ENCODE measurements around the gene LRRN4CL. TPM values are rescaled to one million over a fixed set of nuclear protein-coding genes. Genes with fewer than 3 reads are reported as not detected.

The LRRN4CL gene
- total RNA-seq, 2 donors from 2014 or later: not detected

DNA sequence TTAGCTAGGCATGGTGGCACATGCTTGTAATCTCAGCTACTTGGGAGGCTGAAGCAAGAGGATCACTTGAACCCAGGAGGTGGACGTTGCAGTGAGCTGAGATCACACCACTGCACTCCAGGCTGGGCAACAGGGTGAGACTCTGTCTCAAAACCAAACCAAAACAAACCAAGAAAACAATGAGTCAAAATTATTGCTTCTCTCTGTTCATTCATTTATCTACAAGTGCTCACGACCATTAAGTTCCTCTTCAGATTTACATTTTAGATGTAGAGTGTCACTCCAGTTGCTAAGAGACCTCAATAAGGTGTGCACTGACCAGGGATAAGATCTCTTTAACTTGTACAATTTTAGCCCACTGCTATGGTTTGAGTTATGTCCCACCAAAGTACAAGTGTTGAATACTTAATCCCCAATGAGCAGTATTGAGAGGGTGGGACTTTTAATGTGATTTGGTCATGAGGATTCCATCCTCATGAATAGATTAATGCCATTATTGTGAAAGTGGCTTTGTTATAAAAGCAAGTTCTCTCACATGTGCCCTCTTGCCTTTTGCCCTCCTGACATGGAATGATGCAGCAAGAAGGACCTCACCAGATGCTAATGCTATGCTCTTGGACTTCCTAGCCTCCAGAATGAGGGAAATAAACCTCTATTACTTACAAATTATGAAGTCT lies 30.1 kb upstream of the LRRN4CL start:
- DNase-seq: no peak
- H3K4me3 Mint-ChIP-seq: no peak overlapping the region
- no peaks in the 10 kb centered on the region for H3K9me3 ChIP-seq (ENCODE audit: control insufficient read depth, low read length, poor library complexity, severe bottlenecking)
- peaks cover 6% of the 10 kb centered on the region for H3K36me3 Mint-ChIP-seq (ENCODE audit: low read depth)
- no peaks in the 10 kb centered on the region for H3K27me3 Mint-ChIP-seq
- H3K27ac Mint-ChIP-seq: peak overlapping the region; percentile 39
- H3K4me1 Mint-ChIP-seq: peaks cover 28% of the 10 kb centered on the region
- no peak for ATAC-seq

DNA sequence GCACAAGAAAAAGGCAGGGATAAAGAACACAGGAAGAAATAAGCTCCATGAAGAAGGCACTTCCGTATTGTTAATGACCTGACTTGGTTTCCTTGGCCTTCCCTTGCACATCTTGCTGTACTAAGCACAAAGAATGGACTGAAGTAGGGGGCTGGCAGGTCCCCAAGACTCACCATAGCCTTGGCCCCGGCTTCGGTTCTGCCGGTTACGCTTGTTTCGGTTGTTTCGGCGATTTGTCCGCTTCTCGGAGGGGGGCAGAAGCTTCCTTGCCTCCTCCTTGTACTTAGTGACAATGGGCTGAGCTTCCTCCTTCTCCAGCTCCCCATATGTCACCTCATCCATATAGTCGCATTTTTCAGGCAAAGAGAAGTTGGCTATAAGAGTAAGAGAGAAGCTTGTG lies 27.5 kb upstream of the LRRN4CL start:
- H3K9me3 ChIP-seq (ENCODE audit: control insufficient read depth, low read length, poor library complexity, severe bottlenecking): no peaks in the 10 kb centered on the region
- no peak for DNase-seq
- H3K36me3 Mint-ChIP-seq (ENCODE audit: low read depth): peaks cover 3% of the 10 kb centered on the region
- ATAC-seq: no peak
- H3K4me1 Mint-ChIP-seq: peaks cover 32% of the 10 kb centered on the region
- peak overlapping the region; percentile 62 for H3K27ac Mint-ChIP-seq
- H3K4me3 Mint-ChIP-seq: no peak overlapping the region
- no peaks in the 10 kb centered on the region for H3K27me3 Mint-ChIP-seq

DNA sequence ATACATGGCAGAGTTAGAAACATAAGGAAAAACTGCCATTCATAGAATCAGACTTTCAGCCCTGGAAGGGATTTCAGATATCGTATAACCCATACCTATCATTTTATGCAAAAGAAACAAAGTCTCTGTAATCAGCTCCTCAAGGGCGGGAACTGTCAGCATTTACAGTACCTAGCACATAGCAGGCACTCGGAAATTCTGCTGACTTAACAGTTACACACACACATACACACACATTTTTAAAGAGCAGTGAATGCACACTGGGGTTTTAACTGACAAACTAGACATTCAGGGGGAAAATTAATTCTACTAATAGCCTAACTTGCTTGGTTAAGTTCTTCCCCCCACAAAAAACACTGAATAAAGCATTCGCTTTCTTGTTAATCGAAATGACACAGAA lies 26.9 kb upstream of the LRRN4CL start:
- DNase-seq (no peak), ATAC-seq (no peak)
- no peak overlapping the region for H3K4me3 Mint-ChIP-seq
- H3K4me1 Mint-ChIP-seq: peaks cover 32% of the 10 kb centered on the region
- no peaks in the 10 kb centered on the region for H3K9me3 ChIP-seq (ENCODE audit: control insufficient read depth, low read length, poor library complexity, severe bottlenecking)
- H3K27me3 Mint-ChIP-seq: no peaks in the 10 kb centered on the region
- peak overlapping the region; percentile 62 for H3K27ac Mint-ChIP-seq
- peaks cover 3% of the 10 kb centered on the region for H3K36me3 Mint-ChIP-seq (ENCODE audit: low read depth)

DNA sequence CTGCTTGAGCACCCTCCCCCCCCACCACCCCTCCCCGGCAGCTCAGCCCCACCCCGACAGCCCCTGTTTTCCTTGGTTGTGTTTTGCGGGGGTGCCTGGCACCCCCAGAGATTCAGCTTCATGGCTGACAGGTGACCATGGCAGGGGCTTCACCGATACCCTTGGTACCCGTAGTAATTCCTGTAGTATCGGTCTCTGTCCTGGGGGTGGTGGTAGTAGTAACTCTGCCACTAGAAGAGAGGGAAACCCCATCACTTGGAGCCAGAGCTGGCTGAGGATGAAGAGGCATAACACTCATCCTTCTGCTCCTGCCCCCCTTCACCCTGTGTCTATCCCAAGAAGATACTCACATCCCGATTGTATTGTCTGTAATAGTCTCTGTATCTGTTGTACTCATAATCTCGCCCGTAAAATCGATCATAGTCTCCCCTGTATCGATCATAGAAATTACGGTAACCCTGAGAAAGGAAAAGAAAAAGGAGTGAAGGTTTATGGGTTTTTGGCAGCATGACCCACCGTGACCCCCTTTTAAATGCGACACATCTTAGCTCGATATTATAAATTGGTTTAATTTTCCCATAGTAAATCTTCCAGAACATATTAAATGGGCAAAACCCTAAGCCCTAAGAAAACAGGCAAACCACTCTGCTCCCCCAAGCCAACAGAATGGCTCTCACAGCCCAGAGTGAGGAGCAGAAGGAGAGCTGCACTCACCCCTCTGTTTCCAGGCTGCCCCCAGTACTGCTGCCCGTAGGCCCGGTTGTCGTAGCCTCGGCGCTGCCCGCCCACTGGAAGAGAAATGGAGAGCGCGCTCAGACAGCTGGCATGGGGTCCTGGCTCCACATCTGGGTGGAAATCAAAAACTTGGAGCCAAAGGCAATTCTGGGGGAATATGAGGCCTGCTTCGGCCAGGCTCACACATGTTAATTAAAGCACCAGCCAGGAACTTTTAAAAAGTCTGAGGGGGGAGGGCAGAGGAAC lies 26.1 kb upstream of the LRRN4CL start:
- H3K27ac Mint-ChIP-seq: peak overlapping the region; percentile 91
- H3K36me3 Mint-ChIP-seq (ENCODE audit: low read depth): peaks cover 3% of the 10 kb centered on the region
- no peak overlapping the region for H3K4me3 Mint-ChIP-seq

DNA sequence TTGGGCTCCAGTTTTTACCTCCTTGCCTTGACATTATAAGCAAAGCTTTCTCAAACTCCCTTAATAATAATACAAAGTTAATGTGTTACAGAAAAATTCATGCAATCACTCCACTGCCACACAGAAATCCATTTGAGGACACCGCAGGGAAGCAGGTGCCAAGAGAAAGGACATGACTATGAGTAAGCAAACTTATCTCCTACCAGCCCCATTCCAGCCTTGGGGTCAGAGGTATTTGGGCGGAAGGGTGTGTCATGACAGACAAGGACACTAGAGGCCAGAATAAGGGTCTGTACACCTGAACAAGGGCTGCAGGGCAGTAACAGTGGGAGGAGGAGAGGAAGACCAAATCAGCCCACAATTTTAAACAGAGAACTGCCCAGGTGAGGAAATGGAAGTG lies 24.0 kb upstream of the LRRN4CL start:
- H3K4me3 Mint-ChIP-seq: no peak overlapping the region
- ATAC-seq: no peak
- no peaks in the 10 kb centered on the region for H3K36me3 Mint-ChIP-seq (ENCODE audit: low read depth)
- H3K27ac Mint-ChIP-seq: peak overlapping the region; percentile 91
- no peaks in the 10 kb centered on the region for H3K27me3 Mint-ChIP-seq
- DNase-seq: no peak
- peaks cover 39% of the 10 kb centered on the region for H3K4me1 Mint-ChIP-seq
- H3K9me3 ChIP-seq (ENCODE audit: control insufficient read depth, low read length, poor library complexity, severe bottlenecking): no peaks in the 10 kb centered on the region

More for the DNA sequence above, 26.1 kb upstream of the LRRN4CL start:
- peaks cover 32% of the 10 kb centered on the region for H3K4me1 Mint-ChIP-seq
- no peak for DNase-seq
- no peaks in the 10 kb centered on the region for H3K27me3 Mint-ChIP-seq
- no peak for ATAC-seq
- H3K9me3 ChIP-seq (ENCODE audit: control insufficient read depth, low read length, poor library complexity, severe bottlenecking): no peaks in the 10 kb centered on the region

DNA sequence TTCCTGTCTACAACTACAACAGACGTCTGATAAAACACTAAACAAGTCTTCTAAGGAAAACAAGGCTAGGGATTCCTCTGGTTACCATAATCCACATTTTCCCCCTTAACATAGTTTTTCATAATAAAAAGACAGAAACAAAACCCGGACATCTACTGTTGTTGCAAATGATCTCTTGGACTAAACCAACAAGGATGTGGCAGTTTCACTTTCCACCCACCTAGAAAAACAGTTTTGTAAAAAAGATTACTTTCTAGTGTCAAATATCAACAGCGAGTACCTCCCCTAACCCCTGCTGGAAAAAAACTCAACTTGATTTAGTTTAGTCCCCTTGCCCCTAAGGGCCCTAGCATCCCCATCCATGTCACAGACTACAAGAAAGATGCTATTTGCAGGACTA lies 23.5 kb upstream of the LRRN4CL start:
- no peaks in the 10 kb centered on the region for H3K27me3 Mint-ChIP-seq
- H3K4me3 Mint-ChIP-seq: no peak overlapping the region
- no peaks in the 10 kb centered on the region for H3K9me3 ChIP-seq (ENCODE audit: control insufficient read depth, low read length, poor library complexity, severe bottlenecking)
- ATAC-seq (no peak), DNase-seq (no peak)
- peak overlapping the region; percentile 91 for H3K27ac Mint-ChIP-seq
- no peaks in the 10 kb centered on the region for H3K36me3 Mint-ChIP-seq (ENCODE audit: low read depth)
- peaks cover 40% of the 10 kb centered on the region for H3K4me1 Mint-ChIP-seq

DNA sequence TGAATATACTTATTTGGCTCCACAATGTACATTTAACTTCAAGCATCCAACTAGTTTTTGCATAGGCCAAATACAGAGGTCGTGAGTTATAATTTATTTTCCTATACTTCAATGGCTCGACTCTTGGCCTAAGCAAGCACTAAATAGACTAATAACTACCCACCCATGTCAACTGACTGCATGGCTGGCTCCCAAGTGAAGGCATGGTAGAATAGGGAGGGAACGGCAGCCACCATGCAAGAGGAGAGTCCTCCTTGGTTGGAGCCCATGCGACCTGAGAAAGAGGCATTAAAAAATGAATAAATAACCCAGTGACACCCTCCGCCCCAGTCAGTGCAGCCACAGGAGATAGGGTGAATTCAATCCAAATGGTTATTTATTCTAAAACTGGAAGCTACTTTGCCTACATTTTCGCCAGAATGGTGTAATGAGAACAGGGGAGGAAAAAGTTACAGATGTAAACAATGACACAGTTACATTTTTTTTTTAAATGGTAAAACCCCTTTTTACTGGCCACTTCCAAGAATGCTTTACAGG lies 23.0 kb upstream of the LRRN4CL start:
- ATAC-seq: no peak
- H3K4me3 Mint-ChIP-seq: no peak overlapping the region
- H3K27me3 Mint-ChIP-seq: no peaks in the 10 kb centered on the region
- H3K36me3 Mint-ChIP-seq (ENCODE audit: low read depth): no peaks in the 10 kb centered on the region
- no peaks in the 10 kb centered on the region for H3K9me3 ChIP-seq (ENCODE audit: control insufficient read depth, low read length, poor library complexity, severe bottlenecking)
- H3K27ac Mint-ChIP-seq: peak overlapping the region; percentile 91
- H3K4me1 Mint-ChIP-seq: peaks cover 41% of the 10 kb centered on the region
- no peak for DNase-seq

DNA sequence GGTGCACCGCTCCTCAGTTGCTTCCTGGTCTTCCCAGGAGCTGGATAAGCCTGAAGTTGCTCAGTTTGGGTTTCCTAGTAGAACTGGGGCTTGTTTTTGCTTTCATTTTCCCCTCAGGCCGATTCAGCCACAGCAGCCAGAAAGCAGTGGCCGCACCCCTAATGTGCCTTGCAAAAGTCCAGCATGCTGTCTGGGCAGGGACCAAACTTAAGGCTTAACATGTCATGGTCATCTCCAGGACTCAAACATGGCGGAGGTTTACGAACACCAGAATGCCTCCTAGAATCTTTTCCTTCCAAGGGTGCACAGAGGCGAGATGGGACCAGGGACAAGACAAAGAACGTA lies 20.6 kb upstream of the LRRN4CL start:
- DNase-seq (peak in 1 of 3 donors; percentile 20), ATAC-seq (no peak)
- Mint-ChIP-seq H3K27ac (peak overlapping the region; percentile 100), H3K27me3 (no peaks in the 10 kb centered on the region), H3K4me3 (peak overlapping the region; percentile 97), H3K4me1 (peaks cover 43% of the 10 kb centered on the region), H3K36me3 (ENCODE audit: low read depth) (no peaks in the 10 kb centered on the region)
- no peaks in the 10 kb centered on the region for H3K9me3 ChIP-seq (ENCODE audit: control insufficient read depth, low read length, poor library complexity, severe bottlenecking)

DNA sequence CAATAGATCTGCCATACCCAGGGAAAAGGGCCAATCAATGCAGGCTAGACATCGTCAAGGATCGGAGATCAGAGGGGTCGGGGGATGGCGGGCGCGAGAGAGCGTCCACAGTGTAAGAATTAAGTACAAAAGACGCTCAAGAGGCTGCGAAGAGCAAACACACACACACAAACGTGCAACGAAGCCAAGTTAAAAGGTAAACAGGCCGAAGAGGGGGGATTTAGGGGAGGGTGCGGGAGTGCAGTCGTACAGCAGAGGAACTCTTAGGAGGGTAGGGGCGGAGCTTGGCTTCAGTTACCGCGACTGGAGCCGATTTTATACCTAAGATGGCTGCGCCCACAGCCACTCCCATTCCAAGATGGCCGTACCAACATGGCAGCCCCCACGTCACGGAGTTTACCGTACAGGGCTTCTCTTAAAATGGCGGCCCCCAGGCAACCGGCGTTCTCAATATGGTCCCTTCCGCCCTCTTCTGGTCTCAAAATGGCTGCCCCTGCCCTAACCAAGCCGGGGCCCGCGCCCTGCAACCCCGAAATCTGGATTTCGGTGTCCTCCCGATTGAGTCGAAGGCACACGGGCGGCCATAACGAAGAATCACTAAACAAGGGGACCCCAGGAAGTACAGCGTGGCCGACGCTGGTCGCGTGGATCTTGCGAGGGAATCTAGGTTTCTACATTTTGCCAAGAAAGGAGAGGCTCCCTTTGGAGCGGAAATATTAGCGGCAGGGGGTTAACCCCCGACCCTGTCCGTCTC lies 20.1 kb upstream of the LRRN4CL start:
- Mint-ChIP-seq H3K36me3 (ENCODE audit: low read depth) (no peaks in the 10 kb centered on the region), H3K4me1 (peaks cover 41% of the 10 kb centered on the region), H3K27me3 (no peaks in the 10 kb centered on the region), H3K27ac (peak overlapping the region; percentile 100), H3K4me3 (peak overlapping the region; percentile 97)
- no peaks in the 10 kb centered on the region for H3K9me3 ChIP-seq (ENCODE audit: control insufficient read depth, low read length, poor library complexity, severe bottlenecking)
- DNase-seq: peak; percentile 83 to 93 (median 90)
- ATAC-seq: peak; percentile 83

DNA sequence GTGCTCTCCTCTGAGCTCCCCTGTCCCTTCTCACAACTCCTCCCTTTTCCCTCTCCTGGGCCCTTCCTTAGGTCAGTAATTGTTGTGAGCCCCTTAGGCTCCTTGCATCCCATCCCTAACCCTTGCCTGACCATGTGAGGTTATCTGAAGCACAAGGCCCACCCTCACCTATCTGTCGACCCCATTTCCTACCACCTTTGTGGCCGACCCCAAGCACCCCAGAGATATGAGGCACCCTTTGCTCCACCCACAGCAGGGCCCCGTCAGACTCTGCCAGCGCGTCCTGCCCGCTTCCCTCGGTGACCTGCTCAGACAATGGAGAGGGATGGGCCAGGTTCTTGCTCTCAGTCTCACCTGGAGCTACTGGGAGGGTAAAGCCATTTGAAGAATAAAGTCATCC lies 19.5 kb upstream of the LRRN4CL start:
- no peaks in the 10 kb centered on the region for H3K27me3 Mint-ChIP-seq
- no peaks in the 10 kb centered on the region for H3K36me3 Mint-ChIP-seq (ENCODE audit: low read depth)
- no peaks in the 10 kb centered on the region for H3K9me3 ChIP-seq (ENCODE audit: control insufficient read depth, low read length, poor library complexity, severe bottlenecking)
- DNase-seq (peak; percentile 26 to 33 (median 26)), ATAC-seq (peak; percentile 22)
- H3K4me3 Mint-ChIP-seq: peak overlapping the region; percentile 97
- peak overlapping the region; percentile 100 for H3K27ac Mint-ChIP-seq
- H3K4me1 Mint-ChIP-seq: peaks cover 38% of the 10 kb centered on the region

DNA sequence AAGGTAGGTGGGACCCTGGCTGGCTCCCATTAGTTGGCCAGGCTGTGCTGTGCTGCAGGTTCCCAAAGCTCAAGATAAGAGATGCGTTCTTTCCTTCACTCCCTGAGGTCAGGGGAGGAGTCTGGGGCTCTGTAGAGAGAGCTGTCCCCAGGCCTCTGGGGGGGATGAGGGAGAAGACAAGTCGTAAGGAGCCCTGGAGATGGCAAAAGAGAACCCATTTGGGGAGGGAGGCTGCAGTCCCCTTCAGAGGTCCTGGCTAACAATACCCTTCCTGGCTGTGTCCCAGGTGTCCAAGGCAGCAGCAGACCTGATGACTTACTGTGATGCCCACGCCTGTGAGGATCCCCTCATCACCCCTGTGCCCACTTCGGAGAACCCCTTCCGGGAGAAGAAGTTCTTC lies 19.1 kb upstream of the LRRN4CL start:
- no peaks in the 10 kb centered on the region for H3K27me3 Mint-ChIP-seq
- H3K4me3 Mint-ChIP-seq: peak overlapping the region; percentile 97
- no peak for DNase-seq
- no peak for ATAC-seq
- no peaks in the 10 kb centered on the region for H3K36me3 Mint-ChIP-seq (ENCODE audit: low read depth)
- H3K9me3 ChIP-seq (ENCODE audit: control insufficient read depth, low read length, poor library complexity, severe bottlenecking): no peaks in the 10 kb centered on the region
- peaks cover 35% of the 10 kb centered on the region for H3K4me1 Mint-ChIP-seq
- H3K27ac Mint-ChIP-seq: peak overlapping the region; percentile 100

DNA sequence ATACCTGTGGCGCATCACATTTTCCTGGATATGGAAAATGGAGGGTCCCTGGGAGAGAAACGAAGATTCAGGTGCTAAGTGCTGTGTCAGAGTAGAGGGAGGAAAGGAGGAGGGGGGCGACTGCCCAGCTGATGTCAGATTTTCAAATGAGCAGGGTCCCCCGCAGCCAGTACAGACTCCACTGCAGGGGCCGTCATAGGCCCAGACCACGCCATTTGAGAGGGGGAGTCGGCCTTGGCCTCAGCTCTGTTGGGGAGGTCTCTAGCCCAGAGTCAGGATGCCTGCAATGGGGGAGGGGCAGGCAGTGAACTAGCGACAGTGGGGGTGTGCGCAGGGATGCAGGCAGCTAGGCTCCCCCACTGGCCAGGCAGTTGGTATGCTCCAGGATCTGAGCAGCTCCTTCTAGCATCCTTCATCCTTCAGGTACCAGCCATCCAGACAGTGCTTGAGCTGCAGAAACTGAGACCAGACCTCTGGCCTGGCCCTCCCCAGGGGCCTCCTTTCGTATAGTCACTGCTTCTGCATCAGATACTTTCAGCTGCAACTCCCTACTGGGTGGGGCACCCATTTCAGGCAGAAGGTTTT lies 18.0 kb upstream of the LRRN4CL start, which contains the start of the genes BSCL2 and GNG3:
Gene BSCL2 (minus strand): TSS at position 148 of the 585 bp plus-strand sequence. CDS start 229 bp downstream, outside the sequence.
Gene GNG3 (plus strand): TSS at position 400 of the 585 bp plus-strand sequence. CDS start 620 bp downstream, outside the sequence.
- Mint-ChIP-seq H3K4me1 (peaks cover 29% of the 10 kb centered on the region), H3K27ac (peak within 1 kb of the TSS; percentile 100), H3K36me3 (ENCODE audit: low read depth) (no peaks in the 10 kb centered on the region), H3K27me3 (no peaks in the 10 kb centered on the region), H3K4me3 (peak within 1 kb of the TSS; percentile 97)
- no peaks in the 10 kb centered on the region for H3K9me3 ChIP-seq (ENCODE audit: control insufficient read depth, low read length, poor library complexity, severe bottlenecking)
- DNase-seq (no peak), ATAC-seq (no peak)
